Sciatic nerve (tissue), 2 donors: Measurements from ENCODE around the gene TNFRSF14. TPM values are rescaled to one million over a fixed set of nuclear protein-coding genes. Genes with fewer than 3 reads are reported as not detected.
A peak's percentile ranks its signal among the peaks of the same experiment; 100 is the strongest.

Source experiments
- ATAC-seq: fragments of 200-7000 bp; cut with Tn5 transposase; one replicate; pipeline ENCODE4 v1.9.1; 2020; ENCODE audit warnings: mild to moderate bottlenecking, moderate library complexity
- DNase-seq: peaks from one replicate; pipeline ENCODE4 v3.0.0-alpha.2; 2020; ENCODE audit warnings: low spot score
- intact Hi-C: fragments of 100-400 bp; cut with DNase I; formaldehyde crosslinking; loops from one replicate; pipeline ENCODE4 v1.14.2; 2022
- total RNA-seq: library from RNA; stranded (reverse); fragmentation: NEBNext Ultra II Directional; extraction: Animal tissue kit (Norgen Biotek cat#: 25700); gene quantifications from one replicate; pipeline ENCODE4 v1.2.1, GENCODE V29; 2021
- donor health status: DM: no; HTN: no; CAD: no.
- donor health status: DM: no; HTN: no; CAD: no.

Gene TNFRSF14
- total RNA-seq, 1 donor from 2014 or later = 73.3 TPM

DNA sequence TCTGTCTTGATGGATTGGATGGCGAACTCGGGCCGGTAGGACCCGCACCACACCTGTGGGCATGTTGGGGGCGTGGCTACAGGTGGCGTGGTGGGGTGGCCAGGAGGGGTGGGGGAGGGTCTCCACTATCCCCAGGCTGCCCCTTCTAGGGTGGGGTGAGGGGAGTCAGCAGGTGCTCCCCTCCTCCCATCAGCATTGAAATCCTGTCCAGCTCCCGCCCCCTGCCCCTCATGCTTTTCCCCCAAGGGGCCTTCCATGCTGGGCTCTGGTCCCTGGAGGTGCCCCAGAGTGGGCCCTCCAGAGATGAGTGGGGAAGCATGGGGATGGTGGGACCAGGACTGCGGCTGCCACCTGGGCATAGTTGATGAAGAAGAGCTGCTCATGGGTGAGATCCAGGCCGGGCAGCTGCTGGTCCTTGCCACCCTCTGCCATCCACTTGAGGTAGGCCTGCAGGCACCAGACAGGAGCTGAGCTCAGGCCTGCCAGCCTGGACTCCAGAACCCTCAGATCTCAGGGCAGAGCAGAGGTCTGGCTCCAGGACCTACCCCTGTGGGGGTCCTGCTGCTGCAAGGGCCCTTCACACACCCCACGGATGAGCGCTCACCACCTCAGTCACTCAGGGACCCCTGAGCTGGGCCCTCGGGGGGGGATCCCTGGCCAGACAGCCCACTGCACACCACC lies 35.5 kb downstream of the TNFRSF14 start:
- intact Hi-C loops = no loop called here
- ATAC-seq = no peak

GRCh38 chr1:2592672-2593071 lies 36.5 kb downstream of the TNFRSF14 start:
- ATAC-seq (no peak), DNase-seq (peak; percentile 51)
- intact Hi-C loops = no loop called here

More for the DNA sequence above, 35.5 kb downstream of the TNFRSF14 start:
- peak; percentile 49 for DNase-seq

GRCh38 chr1:2593251-2593878 lies 37.2 kb downstream of the TNFRSF14 start:
- intact Hi-C loops = no loop called here
- ATAC-seq (no peak), DNase-seq (peak; percentile 52)

GRCh38 chr1:2594001-2594640 lies 38.0 kb downstream of the TNFRSF14 start:
- ATAC-seq (no peak), DNase-seq (peak; percentile 72)
- intact Hi-C loops = no loop called here

DNA sequence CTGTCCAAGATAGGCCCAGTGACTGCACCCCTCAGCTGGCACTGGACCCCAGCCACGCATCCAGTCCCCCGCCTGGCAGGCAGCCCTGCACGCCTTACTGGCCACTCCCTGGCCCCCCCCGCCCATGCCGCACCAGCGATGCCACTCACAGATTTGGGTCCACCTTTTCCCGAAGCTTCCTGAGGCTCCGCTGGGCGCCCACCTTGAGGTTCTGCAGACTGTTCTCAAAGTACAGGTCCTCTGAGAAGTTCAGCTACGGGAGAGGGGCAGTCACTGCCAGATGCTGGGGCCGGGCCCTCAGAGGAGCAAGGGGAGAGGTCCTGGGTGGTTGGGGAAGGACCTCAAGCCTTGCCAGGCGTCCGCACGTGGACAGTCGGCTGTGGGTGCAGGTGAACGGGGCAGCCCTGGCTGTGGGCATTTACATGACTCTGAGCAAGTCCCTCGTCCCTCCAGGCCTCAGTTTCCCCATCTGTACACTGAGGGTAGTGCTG lies 38.5 kb downstream of the TNFRSF14 start:
- no peak for ATAC-seq
- peak; percentile 57 for DNase-seq
- intact Hi-C loops = no loop called here

GRCh38 chr1:2595261-2595811 lies 39.2 kb downstream of the TNFRSF14 start:
- intact Hi-C loops = no loop called here
- peak; percentile 57 for DNase-seq
- no peak for ATAC-seq

DNA sequence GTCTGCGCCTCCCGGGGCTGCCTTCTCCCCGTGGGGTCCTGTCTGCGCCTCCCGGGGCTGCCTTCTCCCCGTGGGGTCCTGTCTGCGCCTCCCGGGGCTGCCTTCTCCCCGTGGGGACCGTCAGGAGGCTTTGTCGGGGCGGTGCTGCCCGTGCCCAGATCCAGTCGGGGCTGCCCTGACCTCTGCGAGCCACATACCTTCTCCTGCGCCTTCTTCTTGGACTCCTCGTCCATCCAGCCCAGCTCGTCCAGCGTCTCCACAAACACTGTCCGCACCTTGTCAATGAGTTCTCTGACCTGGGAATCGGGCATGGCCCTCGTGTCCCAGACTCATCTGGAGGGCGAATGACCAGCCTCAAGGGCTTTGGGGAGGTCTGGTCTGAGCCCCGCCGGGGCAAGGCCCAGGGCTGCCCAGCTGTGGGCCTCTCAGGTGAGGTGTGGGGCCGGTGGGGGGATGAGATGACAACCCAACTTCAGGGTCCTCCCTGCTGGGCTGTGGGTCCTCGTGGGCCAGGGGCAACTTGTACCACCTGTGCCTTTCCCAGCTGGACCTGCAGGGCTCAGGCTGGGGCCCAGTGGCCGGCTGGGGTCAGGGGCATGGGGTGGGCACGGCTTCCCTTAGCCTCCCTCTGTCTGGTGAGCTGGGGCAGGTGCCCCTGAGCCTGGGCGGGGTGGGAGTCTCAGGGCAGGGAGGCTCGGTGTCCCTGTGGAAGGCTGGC lies 39.8 kb downstream of the TNFRSF14 start:
- peak; percentile 52 for DNase-seq
- no peak for ATAC-seq
- intact Hi-C loops = no loop called here

GRCh38 chr1:2596530-2597333 lies 40.6 kb downstream of the TNFRSF14 start:
- ATAC-seq (no peak), DNase-seq (peak; percentile 55)
- intact Hi-C loops = no loop called here

- ATAC-seq (no peak), DNase-seq (no peak)
- intact Hi-C loops = no loop called here
Observed at GRCh38 chr1:2597441-2598328, 41.5 kb downstream of the TNFRSF14 start.

GRCh38 chr1:2598329-2598931 lies 42.3 kb downstream of the TNFRSF14 start:
- intact Hi-C loops = no loop called here
- ATAC-seq (no peak), DNase-seq (no peak)

DNA sequence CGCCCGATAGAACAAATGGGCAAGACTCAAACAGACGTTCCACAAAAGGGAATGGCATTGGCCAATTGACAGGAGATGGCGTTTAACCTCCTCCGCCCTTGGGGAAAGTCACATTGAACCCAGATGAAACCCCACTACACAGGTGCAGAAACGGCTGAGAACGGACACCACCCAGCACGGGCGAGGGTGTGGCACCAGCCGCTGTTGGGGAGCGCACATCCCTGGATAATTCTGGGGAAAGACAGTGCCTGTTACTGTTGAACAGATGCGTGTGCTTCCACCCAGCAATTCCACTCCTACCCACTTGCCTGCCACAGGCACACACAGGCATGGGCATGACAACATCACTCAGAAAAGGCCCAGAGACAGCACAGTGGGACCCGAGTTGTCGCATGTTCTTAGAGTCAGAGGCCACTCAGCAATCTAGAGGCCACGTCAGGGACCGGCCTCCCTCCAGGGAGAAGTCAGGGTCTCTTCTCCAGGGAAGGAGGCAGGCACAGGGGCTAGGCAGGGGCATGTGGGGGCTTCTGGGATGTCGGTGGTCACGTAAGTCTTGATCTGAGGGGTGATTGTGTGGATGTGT lies 45.6 kb downstream of the TNFRSF14 start:
- DNase-seq (no peak), ATAC-seq (no peak)
- intact Hi-C loops = no loop called here

- intact Hi-C loops = no loop called here
- ATAC-seq = no peak
- no peak for DNase-seq
Observed at GRCh38 chr1:2602311-2602835, 46.2 kb downstream of the TNFRSF14 start.

- DNase-seq = no peak
- intact Hi-C loops = no loop called here
- no peak for ATAC-seq
Observed at GRCh38 chr1:2602866-2603520, 46.8 kb downstream of the TNFRSF14 start.

DNA sequence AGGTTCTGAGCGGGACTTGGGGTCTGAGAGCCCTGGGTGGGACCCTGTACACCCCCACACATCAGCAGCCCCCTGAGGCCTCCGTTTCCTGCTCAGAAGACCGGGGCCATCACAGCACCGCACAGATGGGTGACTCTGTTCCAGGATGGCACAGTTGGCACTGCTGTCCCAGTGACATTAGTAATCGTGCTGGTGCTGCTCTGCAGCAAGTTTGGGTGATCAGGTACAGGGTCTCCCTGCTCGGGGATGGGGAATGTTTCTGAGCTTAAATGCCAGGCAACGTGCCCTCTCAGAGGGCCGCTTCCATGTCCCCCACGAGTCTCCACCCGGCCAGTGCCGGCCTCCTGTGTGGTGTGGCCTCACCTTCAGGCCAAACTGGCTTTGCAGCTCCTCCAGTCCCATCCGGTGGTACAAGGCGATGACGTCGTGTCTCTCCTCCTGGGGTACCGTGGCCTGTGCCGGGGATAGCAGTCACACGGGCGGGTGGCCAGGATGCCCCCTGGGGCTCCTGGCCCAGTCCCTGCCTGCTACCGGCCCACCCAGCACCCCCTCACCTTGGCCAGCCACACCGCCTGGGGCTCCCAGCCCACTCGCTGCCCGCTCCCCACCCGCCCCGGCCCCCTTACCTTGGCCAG lies 47.5 kb downstream of the TNFRSF14 start:
- intact Hi-C loops = no loop called here
- ATAC-seq (no peak), DNase-seq (no peak)

DNA sequence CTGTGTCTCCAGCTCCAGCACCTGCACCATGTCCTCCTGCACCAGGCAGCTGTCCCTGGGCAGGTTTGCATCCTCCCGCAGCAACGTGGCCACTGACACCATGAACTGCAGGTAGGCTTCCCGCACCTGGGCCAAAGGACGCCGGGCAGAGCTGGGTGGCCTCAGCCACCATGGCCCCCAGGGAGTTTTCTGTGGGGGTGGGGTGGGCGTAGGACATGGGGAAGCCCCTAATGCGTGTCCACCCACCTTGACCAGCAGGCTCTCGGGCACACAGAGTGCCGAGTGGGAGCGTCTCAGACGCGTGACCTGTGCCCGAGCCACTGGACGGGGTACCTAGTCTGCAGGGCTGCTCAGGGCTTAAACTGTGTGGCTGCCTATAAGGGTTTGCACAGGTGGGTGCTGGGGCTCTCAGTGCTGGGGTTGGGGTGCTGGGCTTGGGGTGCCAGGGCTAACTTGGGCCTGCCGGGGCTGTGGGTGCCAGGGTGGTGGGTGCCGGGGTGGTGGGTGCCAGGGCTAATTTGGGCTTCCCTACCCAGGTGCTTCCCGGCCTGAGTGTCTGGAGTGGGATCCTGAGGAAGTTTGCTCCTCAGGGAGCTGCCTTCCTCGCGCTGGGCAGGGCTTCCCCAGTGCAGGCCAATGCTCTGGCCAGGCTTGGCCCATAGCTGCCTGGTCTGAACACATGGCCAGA lies 48.1 kb downstream of the TNFRSF14 start:
- no peak for ATAC-seq
- intact Hi-C loops = no loop called here
- no peak for DNase-seq
